HepG2 (cell line): ENCODE measurements around the gene TESK1.

ENCODE experiments used
- EP300 ChIP-seq, 3 experiments: sonication (generic) in 1 of 3; formaldehyde crosslinking in 1 of 3; IDR thresholded peaks; 2 replicates each; pipeline versions ENCODE4 v1.5.1 to v1.6.1; 2011 to 2020; ENCODE audit warnings: low read depth in 2 of 3, low read length in 2 of 3, borderline replicate concordance in 1 of 3, improper control_type of control experiment in 1 of 3, mild to moderate bottlenecking in 1 of 3, missing genetic modification reagents in 1 of 3, moderate library complexity in 1 of 3
- FOSL1 ChIP-seq: sonication (generic); formaldehyde crosslinking; IDR thresholded peaks from 2 replicates; pipeline ENCODE4 v1.9.0; 2021; ENCODE audit warnings: missing genetic modification reagents, borderline replicate concordance
- FOXO4 ChIP-seq: sonication (generic); formaldehyde crosslinking; conservative IDR thresholded peaks from 2 replicates; pipeline ENCODE4 v1.8.1; 2023; ENCODE audit warnings: missing genetic modification reagents
- MAFF ChIP-seq: IDR thresholded peaks from 2 replicates; pipeline ENCODE4 v1.6.1; 2011; ENCODE audit warnings: low read depth, low read length, improper control_type of control experiment
- MAX ChIP-seq: IDR thresholded peaks from 2 replicates; pipeline ENCODE4 v1.6.1; 2012; ENCODE audit warnings: inconsistent platforms
- POLR2A ChIP-seq, 2 experiments: IDR thresholded peaks; 2 replicates each; pipeline ENCODE4 v1.6.1; 2011; ENCODE audit warnings: low read depth in 2 of 2, low read length in 2 of 2, mild to moderate bottlenecking in 1 of 2, moderate library complexity in 1 of 2; ENCODE audit not compliant: insufficient read depth in 1 of 2
- RAD21 ChIP-seq: fragments of 450-650 bp; formaldehyde crosslinking; IDR thresholded peaks from 2 replicates; pipeline ENCODE4 v1.5.0; 2020; ENCODE audit warnings: mild to moderate bottlenecking
- STAT5B ChIP-seq: sonication (generic); formaldehyde crosslinking; IDR thresholded peaks from 2 replicates; pipeline ENCODE4 v1.4.0; 2020; ENCODE audit warnings: missing genetic modification reagents
- ZKSCAN8 ChIP-seq: IDR thresholded peaks from 2 replicates; pipeline ENCODE4 v1.6.1; 2016; ENCODE audit warnings: borderline replicate concordance, missing genetic modification reagents, missing compliant biosample characterization
- TF ChIP-seq, protein P1 (sequence below): sonication (generic); formaldehyde crosslinking; IDR thresholded peaks from 2 replicates; pipeline ENCODE4 v1.4.0; 2020; ENCODE audit warnings: missing genetic modification reagents

- TF ChIP-seq STAT5B, result no peak
- no peak for TF ChIP-seq RAD21
- no peak for TF ChIP-seq FOSL1
- no peak for TF ChIP-seq EP300 (IDR thresholded peaks at IDR 0.05; ENCODE audit: low read depth in 2 of 2, low read length in 2 of 2)
- TF ChIP-seq EP300 (CRISPR knock-in tag; IDR thresholded peaks at IDR 0.05; ENCODE audit: borderline replicate concordance), result no peak
- TF ChIP-seq ZKSCAN8 (CRISPR knock-in tag), result no peak
- TF ChIP-seq, protein P1, sequence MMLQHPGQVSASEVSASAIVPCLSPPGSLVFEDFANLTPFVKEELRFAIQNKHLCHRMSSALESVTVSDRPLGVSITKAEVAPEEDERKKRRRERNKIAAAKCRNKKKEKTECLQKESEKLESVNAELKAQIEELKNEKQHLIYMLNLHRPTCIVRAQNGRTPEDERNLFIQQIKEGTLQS (CRISPR knock-in tag), result no peak
- no peak for TF ChIP-seq POLR2A (IDR thresholded peaks at IDR 0.05; ENCODE audit: insufficient read depth in 1 of 2, low read depth in 2 of 2, low read length in 2 of 2)
- TF ChIP-seq MAX, result no peak
- no peak for TF ChIP-seq FOXO4 (CRISPR knock-in tag)
- no peak for TF ChIP-seq MAFF
Measured at GRCh38 chr9:35616681-35617459, 11.8 kb downstream of the TESK1 start.
